Measurements from ENCODE around the gene F5.

F5 gene

DNA sequence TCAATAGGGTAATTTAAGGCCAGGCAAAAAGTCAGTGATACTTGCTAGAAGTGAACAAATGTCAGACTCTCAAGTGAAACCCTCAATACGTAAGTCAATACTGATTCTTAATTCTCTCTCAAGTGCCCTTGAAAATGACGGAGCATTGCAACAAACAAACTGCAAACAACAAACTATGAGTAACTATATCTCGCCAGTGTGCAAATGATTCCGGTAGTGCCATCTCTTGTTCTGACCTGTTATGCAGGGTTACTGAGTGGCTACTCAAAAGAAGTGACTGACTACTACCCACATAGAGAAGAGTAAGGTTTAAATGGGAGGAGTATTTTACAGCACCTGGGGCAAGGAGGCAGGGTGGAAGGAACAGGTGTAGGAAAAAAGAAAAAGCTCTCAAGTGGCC, 102.2 kb downstream of the F5 start:
- in situ Hi-C loops (cut with HindIII; ENCODE audit: low sequenced_read_pairs): no loop called here

GRCh38 chr1:169483500-169483966, 102.7 kb downstream of the F5 start:
- in situ Hi-C loops (cut with HindIII; ENCODE audit: low sequenced_read_pairs): no loop called here

DNA sequence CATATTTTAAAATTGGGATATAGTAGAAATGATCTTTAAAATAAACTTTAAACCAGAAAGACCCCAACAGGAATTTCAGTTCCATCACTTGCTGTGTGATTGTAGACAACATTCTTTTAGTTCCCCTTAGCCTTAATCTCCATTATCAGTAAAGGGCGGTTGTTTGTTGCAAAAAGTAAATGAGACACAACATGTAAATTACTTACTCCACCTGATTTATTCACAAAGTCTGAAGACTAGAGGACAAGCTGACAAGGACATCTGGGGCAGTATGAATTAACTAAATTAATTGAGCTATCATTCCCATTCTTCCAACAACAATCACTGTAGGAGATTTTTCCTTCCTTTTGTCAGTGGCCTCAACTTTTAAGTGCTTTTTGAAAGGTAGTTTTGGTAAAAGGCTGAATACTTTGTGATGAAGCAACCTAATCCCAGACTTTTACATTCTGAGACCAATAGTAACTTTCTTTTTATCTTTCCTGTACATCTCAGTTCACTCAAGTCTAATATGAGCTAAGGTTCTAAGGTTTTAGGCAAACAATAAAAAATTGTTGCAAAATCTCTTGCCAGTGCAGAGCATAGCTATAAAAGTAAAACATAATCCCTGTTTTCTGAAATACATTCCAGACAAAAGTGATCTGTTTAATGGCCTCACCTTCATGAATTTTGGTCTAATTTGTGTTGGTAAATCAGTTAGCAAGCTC, 106.8 kb downstream of the F5 start:
- in situ Hi-C loops (cut with HindIII; ENCODE audit: low sequenced_read_pairs): no loop called here

GRCh38 chr1:169478094-169478672, 108.1 kb downstream of the F5 start:
- in situ Hi-C loops (cut with HindIII; ENCODE audit: low sequenced_read_pairs): no loop called here

- in situ Hi-C loops (cut with HindIII; ENCODE audit: low sequenced_read_pairs): no loop called here
These were observed 110.4 kb downstream of the F5 start for GRCh38 chr1:169475806-169476387.

DNA sequence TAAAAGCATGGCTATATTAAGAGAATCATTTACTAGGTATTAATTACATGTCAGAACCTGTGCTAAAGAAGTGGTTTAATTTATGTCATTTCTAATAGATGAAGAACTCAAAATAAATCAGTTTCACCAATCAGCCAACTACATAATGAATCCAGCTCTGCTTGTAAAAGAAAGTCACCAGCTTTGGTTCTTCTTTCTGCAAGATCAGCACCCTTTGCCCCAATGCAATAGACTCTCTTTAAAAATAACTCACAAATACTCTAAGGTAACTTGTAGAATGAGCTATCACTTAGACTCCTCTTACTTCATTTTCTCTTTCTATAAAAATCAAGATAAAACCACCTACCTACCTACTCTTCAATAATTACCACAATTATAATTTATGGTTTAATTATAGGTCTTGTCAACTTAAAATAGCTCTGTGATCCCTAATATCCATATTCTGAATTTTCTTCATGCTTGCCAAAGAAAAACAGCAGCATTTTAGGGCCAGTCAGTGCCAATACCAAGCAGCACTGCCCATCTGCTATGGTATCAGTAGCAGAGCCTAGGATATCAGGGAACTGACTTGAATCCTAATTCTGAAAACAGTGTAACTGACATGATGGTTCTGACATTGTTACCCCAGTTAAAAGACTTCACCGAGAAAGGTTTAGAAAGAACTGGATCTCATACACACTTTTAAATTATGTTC, 111.8 kb downstream of the F5 start:
- in situ Hi-C loops (cut with HindIII; ENCODE audit: low sequenced_read_pairs): no loop called here

- in situ Hi-C loops (cut with HindIII; ENCODE audit: low sequenced_read_pairs): no loop called here
These were observed 112.9 kb downstream of the F5 start for GRCh38 chr1:169473347-169473746.

DNA sequence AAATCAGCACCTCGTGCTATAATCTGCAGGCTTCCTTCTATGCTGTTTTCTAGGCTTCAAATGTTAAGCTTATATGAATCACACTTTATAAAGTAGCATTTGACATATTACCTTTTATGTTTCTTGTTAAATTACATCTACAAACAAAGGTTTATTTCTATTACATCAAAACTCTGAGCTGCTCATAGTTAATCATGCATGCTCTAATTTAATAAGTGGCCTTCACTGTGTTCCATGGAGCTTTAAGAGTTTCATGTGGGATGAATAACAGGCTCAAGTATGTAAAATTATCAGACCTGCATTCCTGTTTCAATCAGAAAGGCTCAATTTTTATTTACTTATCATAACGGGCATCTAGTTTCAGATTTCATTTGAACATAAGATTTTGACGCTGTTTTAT, 113.5 kb downstream of the F5 start:
- in situ Hi-C loops (cut with HindIII; ENCODE audit: low sequenced_read_pairs): no loop called here

GRCh38 chr1:169468982-169469381, 117.3 kb downstream of the F5 start:
- in situ Hi-C loops (cut with HindIII; ENCODE audit: low sequenced_read_pairs): loop anchor here (5.0 kb wide), 1 partner anchor 83 kb away; no protein-coding TSS in a partner anchor

DNA sequence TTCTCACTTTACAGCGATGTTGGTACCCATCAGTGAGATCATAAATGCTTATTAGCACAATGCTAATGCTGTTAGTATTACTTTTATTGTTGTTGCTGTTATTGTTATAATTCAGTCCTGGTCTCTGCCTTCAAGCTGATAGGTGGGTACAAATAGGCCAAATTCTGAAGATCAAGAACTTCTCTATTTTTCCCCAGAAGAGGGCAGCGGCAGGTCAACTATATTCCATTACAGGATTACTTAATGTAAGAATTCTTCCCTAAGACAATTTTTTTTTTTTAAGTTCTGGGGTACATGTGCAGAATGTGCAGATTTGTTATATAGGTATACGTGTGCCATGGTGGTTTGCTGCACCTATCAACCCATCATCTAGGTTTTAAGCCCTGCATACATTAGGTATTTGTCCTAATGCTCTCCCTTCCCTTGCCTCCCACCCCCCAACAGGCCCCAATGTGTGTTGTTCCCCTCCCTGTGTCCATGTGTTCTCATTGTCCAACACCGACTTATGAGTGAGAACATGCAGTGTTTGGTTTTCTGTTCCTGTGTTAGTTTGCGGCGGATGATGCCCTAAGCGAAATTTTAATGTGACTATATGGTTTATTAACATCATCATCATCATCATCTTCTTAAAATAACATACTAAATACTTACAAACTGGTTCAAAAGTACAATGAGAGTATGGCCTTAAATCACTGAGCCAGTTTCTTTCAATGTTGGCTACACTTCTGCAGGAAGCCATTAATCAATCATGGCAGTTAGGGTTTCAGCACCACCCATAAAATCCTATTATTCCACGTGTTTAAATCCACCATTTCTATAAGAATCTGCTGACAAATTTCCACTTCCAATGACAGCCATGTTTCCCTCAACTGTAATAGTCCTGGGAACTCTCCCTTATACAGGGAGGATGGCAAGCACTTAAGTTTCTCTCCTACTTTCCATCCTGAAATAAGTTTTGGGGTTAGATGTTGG, 119.7 kb downstream of the F5 start:
- in situ Hi-C loops (cut with HindIII; ENCODE audit: low sequenced_read_pairs): loop anchor here (5.0 kb wide), 1 partner anchor 86 kb away; no protein-coding TSS in a partner anchor

DNA sequence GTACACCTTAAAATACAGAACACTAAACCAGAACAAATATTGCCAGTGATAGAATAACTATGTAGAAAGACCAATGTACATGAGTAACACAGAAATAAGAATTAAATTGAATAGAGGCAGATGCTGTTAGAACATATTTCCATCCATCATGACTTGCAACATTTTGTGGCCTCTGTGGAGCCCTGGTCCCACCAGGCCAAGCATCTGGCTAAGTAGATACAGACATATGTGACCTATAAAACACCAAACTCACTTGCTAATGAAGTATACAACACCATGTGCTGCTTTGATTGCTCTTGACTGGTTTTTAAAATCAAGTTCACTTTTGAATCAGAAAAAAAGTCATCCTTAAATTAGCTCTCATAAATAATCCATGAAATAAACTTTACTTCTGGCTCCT, 121.0 kb downstream of the F5 start:
- in situ Hi-C loops (cut with HindIII; ENCODE audit: low sequenced_read_pairs): loop anchor here (5.0 kb wide), 1 partner anchor 87 kb away; no protein-coding TSS in a partner anchor
